HepG2 (cell line): ENCODE data around the gene EFNA4. TPM values are rescaled to one million over a fixed set of nuclear protein-coding genes. Genes with fewer than 3 reads are reported as not detected.

Source experiments
- ATF2 ChIP-seq: sonication (generic); formaldehyde crosslinking; IDR thresholded peaks from 2 replicates; pipeline ENCODE4 v1.4.0; 2020; ENCODE audit warnings: missing genetic modification reagents
- EED ChIP-seq: sonication (generic); formaldehyde crosslinking; IDR thresholded peaks from 2 replicates; pipeline ENCODE4 v1.5.0; 2020; ENCODE audit warnings: mild to moderate bottlenecking, missing genetic modification reagents
- ELF1 ChIP-seq: sonication (generic); formaldehyde crosslinking; IDR thresholded peaks from 2 replicates; pipeline ENCODE4 v1.4.0; 2020; ENCODE audit warnings: missing genetic modification reagents
- FOXO1 ChIP-seq: sonication (generic); formaldehyde crosslinking; IDR thresholded peaks from 2 replicates; pipeline ENCODE4 v1.4.0; 2020; ENCODE audit warnings: missing genetic modification reagents
- TAF1 ChIP-seq: sonication (generic); formaldehyde crosslinking; IDR thresholded peaks from 2 replicates; pipeline ENCODE4 v1.4.0; 2020; ENCODE audit warnings: missing genetic modification reagents
- THAP11 ChIP-seq: IDR thresholded peaks from 2 replicates; pipeline ENCODE4 v1.6.1; 2016; ENCODE audit warnings: missing biosample characterization, missing genetic modification reagents
- ZNF431 ChIP-seq: sonication (generic); formaldehyde crosslinking; IDR thresholded peaks from 2 replicates; pipeline ENCODE4 v1.9.0; 2022; ENCODE audit warnings: missing genetic modification reagents, low read depth, mild to moderate bottlenecking, borderline replicate concordance
- ZNF614 ChIP-seq: IDR thresholded peaks from 2 replicates; pipeline ENCODE4 v1.6.1; 2018; ENCODE audit warnings: missing biosample characterization, missing genetic modification reagents, inconsistent platforms, borderline replicate concordance
- polyA plus RNA-seq, 8 experiments: library from polyadenylated mRNA; depleted of rRNA in 3 of 8; stranded (reverse) in 7 of 8; unstranded in 1 of 8; fragments of >200 nt; fragmentation: Illumina TruSeq in 4 of 8; extraction: Trizol in 4 of 8; gene quantifications; 2 replicates each; pipeline versions ENCODE4 v1.2.1 to v1.2.3, GENCODE V29; 2011 to 2016; ENCODE audit warnings: low read depth in 4 of 8, missing spikeins in 1 of 8, mixed read lengths in 1 of 8; ENCODE audit not compliant: insufficient read depth in 1 of 8
- total RNA-seq, 5 experiments: library from RNA; depleted of rRNA; stranded (reverse); fragments of >200 nt; fragmentation: Illumina TruSeq; extraction: Trizol; gene quantifications; 2 replicates each; pipeline ENCODE4 v1.2.3, GENCODE V29; 2016; ENCODE audit warnings: low read depth in 1 of 5
- TF ChIP-seq, protein P1 (sequence below): sonication (generic); formaldehyde crosslinking; IDR thresholded peaks from 2 replicates; pipeline ENCODE4 v1.9.0; 2021; ENCODE audit warnings: missing genetic modification reagents, borderline replicate concordance
- TF ChIP-seq, protein P2 (sequence below): IDR thresholded peaks from 2 replicates; pipeline ENCODE4 v1.6.1; 2016; ENCODE audit warnings: low read depth, borderline replicate concordance

Gene EFNA4
- total and polyA plus RNA-seq, 2 of the 13 experiments (the other 11 are each of a cell fraction or from before 2014, with no cell fraction given): 12.0 to 17.2 TPM

GRCh38 chr1:155037043-155037442 is 26.5 kb upstream of the EFNA4 start (continued):
- TF ChIP-seq, protein P1, sequence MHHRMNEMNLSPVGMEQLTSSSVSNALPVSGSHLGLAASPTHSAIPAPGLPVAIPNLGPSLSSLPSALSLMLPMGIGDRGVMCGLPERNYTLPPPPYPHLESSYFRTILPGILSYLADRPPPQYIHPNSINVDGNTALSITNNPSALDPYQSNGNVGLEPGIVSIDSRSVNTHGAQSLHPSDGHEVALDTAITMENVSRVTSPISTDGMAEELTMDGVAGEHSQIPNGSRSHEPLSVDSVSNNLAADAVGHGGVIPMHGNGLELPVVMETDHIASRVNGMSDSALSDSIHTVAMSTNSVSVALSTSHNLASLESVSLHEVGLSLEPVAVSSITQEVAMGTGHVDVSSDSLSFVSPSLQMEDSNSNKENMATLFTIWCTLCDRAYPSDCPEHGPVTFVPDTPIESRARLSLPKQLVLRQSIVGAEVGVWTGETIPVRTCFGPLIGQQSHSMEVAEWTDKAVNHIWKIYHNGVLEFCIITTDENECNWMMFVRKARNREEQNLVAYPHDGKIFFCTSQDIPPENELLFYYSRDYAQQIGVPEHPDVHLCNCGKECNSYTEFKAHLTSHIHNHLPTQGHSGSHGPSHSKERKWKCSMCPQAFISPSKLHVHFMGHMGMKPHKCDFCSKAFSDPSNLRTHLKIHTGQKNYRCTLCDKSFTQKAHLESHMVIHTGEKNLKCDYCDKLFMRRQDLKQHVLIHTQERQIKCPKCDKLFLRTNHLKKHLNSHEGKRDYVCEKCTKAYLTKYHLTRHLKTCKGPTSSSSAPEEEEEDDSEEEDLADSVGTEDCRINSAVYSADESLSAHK (CRISPR knock-in tag): no peak
- TF ChIP-seq FOXO1 (CRISPR knock-in tag): no peak
- TF ChIP-seq, protein P2, sequence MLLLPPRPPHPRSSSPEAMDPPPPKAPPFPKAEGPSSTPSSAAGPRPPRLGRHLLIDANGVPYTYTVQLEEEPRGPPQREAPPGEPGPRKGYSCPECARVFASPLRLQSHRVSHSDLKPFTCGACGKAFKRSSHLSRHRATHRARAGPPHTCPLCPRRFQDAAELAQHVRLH (CRISPR knock-in tag): no peak
- TF ChIP-seq ATF2: no peak
- no peak for TF ChIP-seq ZNF431 (CRISPR knock-in tag)
- no peak for TF ChIP-seq ELF1 (CRISPR knock-in tag)
- no peak for TF ChIP-seq EED (CRISPR knock-in tag)
- TF ChIP-seq ZNF614 (CRISPR knock-in tag): no peak
- no peak for TF ChIP-seq TAF1 (CRISPR knock-in tag)
- TF ChIP-seq THAP11 (CRISPR knock-in tag): no peak
